HEK293 (cell line): ENCODE data around the gene BOC.

Experiments
- CTCF ChIA-PET: fragments of 350-600 bp; formaldehyde crosslinking; extraction: SDS; loops from one replicate; lab custom pipeline; 2021; ENCODE audit warnings: antibody characterized with exemption; lab: Yijun Ruan, JAX
- POLR2A ChIA-PET: fragments of 300-600 bp; formaldehyde crosslinking; extraction: SDS; loops from one replicate; lab custom pipeline; 2020; ENCODE audit warnings: antibody characterized with exemption, inconsistent platforms; lab: Yijun Ruan, JAX
- H3K27ac ChIP-seq: fragments of 200-500 bp; sonication (Bioruptor generic); 2 replicates; pipeline ENCODE4 v1.5.1; 2014; ENCODE audit warnings: low read depth, low read length, control low read depth, inconsistent platforms; ENCODE audit errors: extremely low read depth
- H3K36me3 ChIP-seq, 2 experiments: fragments of 200-500 bp in 1 of 2; sonication (Bioruptor generic) in 1 of 2; 1 replicate in 1 of 2; 2 replicates in 1 of 2; pipeline ENCODE4 v1.5.1; 2014 to 2017; ENCODE audit warnings: inconsistent platforms in 2 of 2, low read length in 2 of 2; ENCODE audit not compliant: control insufficient read depth in 2 of 2, insufficient read depth in 1 of 2
- H3K4me1 ChIP-seq: fragments of 200-500 bp; sonication (Bioruptor generic); 2 replicates; pipeline ENCODE4 v1.5.1; 2014; ENCODE audit warnings: mild to moderate bottlenecking, low read length, inconsistent platforms; ENCODE audit not compliant: control insufficient read depth, insufficient read depth
- H3K4me3 ChIP-seq: 2 replicates; pipeline ENCODE4 v1.5.1; 2011; ENCODE audit warnings: low read depth, mild to moderate bottlenecking, control low read depth, low read length, moderate library complexity
- H3K9me3 ChIP-seq: fragments of 200-500 bp; sonication (Bioruptor generic); 2 replicates; pipeline ENCODE4 v1.5.1; 2014; ENCODE audit warnings: low read depth, low read length, inconsistent platforms; ENCODE audit not compliant: control insufficient read depth, insufficient read depth
- HOXD13 ChIP-seq: sonication (generic); formaldehyde crosslinking; IDR thresholded peaks from 2 replicates; pipeline ENCODE4 v1.8.0; 2022; ENCODE audit warnings: missing genetic modification reagents, borderline replicate concordance
- KLF1 ChIP-seq: fragments of 450-650 bp; formaldehyde crosslinking; IDR thresholded peaks from 2 replicates; pipeline ENCODE4 v1.5.1; 2016; ENCODE audit warnings: missing biosample characterization, missing genetic modification characterization
- KLF16 ChIP-seq: fragments of 450-650 bp; formaldehyde crosslinking; IDR thresholded peaks from 2 replicates; pipeline ENCODE4 v1.5.1; 2017; ENCODE audit warnings: missing biosample characterization, missing genetic modification characterization
- KLF7 ChIP-seq: fragments of 450-650 bp; formaldehyde crosslinking; IDR thresholded peaks from 2 replicates; pipeline ENCODE4 v1.5.1; 2016; ENCODE audit warnings: missing biosample characterization, missing genetic modification characterization, borderline replicate concordance
- MZF1 ChIP-seq: fragments of 450-650 bp; formaldehyde crosslinking; IDR thresholded peaks from 2 replicates; pipeline ENCODE4 v1.5.1; 2017; ENCODE audit warnings: missing biosample characterization, missing genetic modification characterization, borderline replicate concordance
- SCRT2 ChIP-seq: fragments of 450-650 bp; formaldehyde crosslinking; IDR thresholded peaks from 2 replicates; pipeline ENCODE4 v1.5.1; 2016; ENCODE audit warnings: missing biosample characterization, missing genetic modification characterization
- TCF7L2 ChIP-seq: IDR thresholded peaks from 2 replicates; pipeline ENCODE4 v1.6.1; 2011; ENCODE audit warnings: low read depth, mild to moderate bottlenecking, inconsistent platforms, low read length, moderate library complexity, borderline replicate concordance
- ZBTB1 ChIP-seq: fragments of 450-650 bp; formaldehyde crosslinking; IDR thresholded peaks from 2 replicates; pipeline ENCODE4 v1.5.1; 2016; ENCODE audit warnings: missing biosample characterization, missing genetic modification characterization
- ZBTB21 ChIP-seq: fragments of 450-650 bp; formaldehyde crosslinking; IDR thresholded peaks from 2 replicates; pipeline ENCODE4 v1.5.1; 2017; ENCODE audit warnings: missing biosample characterization, missing genetic modification characterization
- ZBTB8A ChIP-seq: fragments of 450-650 bp; formaldehyde crosslinking; IDR thresholded peaks from 2 replicates; pipeline ENCODE4 v1.5.1; 2016; ENCODE audit warnings: missing biosample characterization, missing genetic modification characterization
- ZFP3 ChIP-seq: fragments of 450-650 bp; formaldehyde crosslinking; IDR thresholded peaks from 2 replicates; pipeline ENCODE4 v1.5.1; 2016; ENCODE audit warnings: low read depth, missing biosample characterization, missing genetic modification characterization
- ZNF121 ChIP-seq: fragments of 450-650 bp; formaldehyde crosslinking; IDR thresholded peaks from 2 replicates; pipeline ENCODE4 v1.5.1; 2016; ENCODE audit warnings: missing biosample characterization, missing genetic modification characterization
- ZNF157 ChIP-seq: fragments of 450-650 bp; formaldehyde crosslinking; IDR thresholded peaks from 2 replicates; pipeline ENCODE4 v1.5.1; 2016; ENCODE audit warnings: missing biosample characterization, missing genetic modification characterization
- ZNF274 ChIP-seq, 2 experiments: fragments of 200-500 bp in 1 of 2; fragments of 450-650 bp in 1 of 2; sonication (Bioruptor generic) in 1 of 2; formaldehyde crosslinking in 1 of 2; IDR thresholded peaks; 2 replicates each; pipeline versions ENCODE4 v1.5.1 to v1.6.1; 2014 to 2016; ENCODE audit warnings: borderline replicate concordance in 1 of 2, inconsistent platforms in 1 of 2, low read length in 1 of 2, missing biosample characterization in 1 of 2, missing genetic modification characterization in 1 of 2
- ZNF292 ChIP-seq: fragments of 450-650 bp; formaldehyde crosslinking; IDR thresholded peaks from 2 replicates; pipeline ENCODE4 v1.5.1; 2016; ENCODE audit warnings: low read depth, missing biosample characterization, missing genetic modification characterization, borderline replicate concordance
- ZNF350 ChIP-seq: fragments of 450-650 bp; formaldehyde crosslinking; IDR thresholded peaks from 2 replicates; pipeline ENCODE4 v1.5.0; 2017; ENCODE audit warnings: missing biosample characterization, mild to moderate bottlenecking, missing genetic modification characterization
- ZNF37A ChIP-seq: fragments of 450-650 bp; IDR thresholded peaks from 2 replicates; pipeline ENCODE4 v1.5.1; 2018; ENCODE audit warnings: missing biosample characterization, missing genetic modification characterization
- ZNF394 ChIP-seq: fragments of 450-650 bp; formaldehyde crosslinking; IDR thresholded peaks from 2 replicates; pipeline ENCODE4 v1.5.1; 2016; ENCODE audit warnings: missing biosample characterization, missing genetic modification characterization, mild to moderate bottlenecking, moderate library complexity, borderline replicate concordance
- ZNF473 ChIP-seq: fragments of 450-650 bp; formaldehyde crosslinking; IDR thresholded peaks from 2 replicates; pipeline ENCODE4 v1.5.1; 2017; ENCODE audit warnings: missing biosample characterization, missing genetic modification characterization
- ZNF555 ChIP-seq: fragments of 450-650 bp; formaldehyde crosslinking; conservative IDR thresholded peaks from 2 replicates; pipeline ENCODE4 v1.5.1; 2017; ENCODE audit warnings: missing biosample characterization, mild to moderate bottlenecking, missing genetic modification characterization, inconsistent platforms
- ZNF707 ChIP-seq: fragments of 450-650 bp; formaldehyde crosslinking; IDR thresholded peaks from 2 replicates; pipeline ENCODE4 v1.5.1; 2016; ENCODE audit warnings: missing biosample characterization, missing genetic modification characterization
- ZNF792 ChIP-seq: fragments of 450-650 bp; formaldehyde crosslinking; IDR thresholded peaks from 2 replicates; pipeline ENCODE4 v1.5.1; 2016; ENCODE audit warnings: missing biosample characterization, missing genetic modification characterization
- ZSCAN30 ChIP-seq: fragments of 450-650 bp; IDR thresholded peaks from 2 replicates; pipeline ENCODE4 v1.5.1; 2018; ENCODE audit warnings: missing biosample characterization, mild to moderate bottlenecking, missing genetic modification characterization, moderate library complexity
- TF ChIP-seq, protein P1 (sequence below): fragments of 450-650 bp; formaldehyde crosslinking; IDR thresholded peaks from 2 replicates; pipeline ENCODE4 v1.5.1; 2016; ENCODE audit warnings: missing biosample characterization, missing genetic modification characterization, borderline replicate concordance
- TF ChIP-seq, protein P2 (sequence below): fragments of 450-650 bp; formaldehyde crosslinking; IDR thresholded peaks from 2 replicates; pipeline ENCODE4 v1.5.1; 2016; ENCODE audit warnings: missing biosample characterization, missing genetic modification characterization
- TF ChIP-seq, protein P3 (sequence below): fragments of 450-650 bp; formaldehyde crosslinking; IDR thresholded peaks from 2 replicates; pipeline ENCODE4 v1.5.1; 2017; ENCODE audit warnings: missing biosample characterization, missing genetic modification characterization

Gene BOC

DNA sequence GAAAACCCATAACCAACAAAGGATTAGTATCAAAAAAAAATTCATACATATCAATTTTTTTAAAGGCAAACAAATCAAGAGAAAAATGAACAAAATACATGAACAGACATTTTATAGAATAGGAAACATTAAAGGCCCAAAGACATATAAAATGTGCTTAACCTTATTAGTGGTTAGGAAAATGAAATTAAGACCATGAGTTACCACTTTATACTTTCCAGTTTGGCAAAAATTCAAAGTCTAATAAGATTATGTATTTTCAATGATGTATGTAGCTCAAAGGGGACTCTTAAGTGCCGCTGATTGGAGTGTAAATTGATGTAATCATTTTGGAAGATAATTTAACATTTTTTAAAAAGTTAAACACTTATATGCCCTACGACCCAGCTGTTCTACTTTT, 89.2 kb downstream of the BOC start:
- CTCF ChIA-PET = no interaction called here
- H3K9me3 ChIP-seq = no peaks in the 10 kb centered on the region
- TF ChIP-seq ZNF37A (tag by site-specific recombination) (no peak), ZBTB1 (no peak), ZNF292 (tag by site-specific recombination) (no peak), ZNF350 (tag by site-specific recombination) (no peak), ZNF473 (no peak), ZNF121 (tag by site-specific recombination) (no peak), MZF1 (tag by site-specific recombination) (no peak), ZNF555 (no peak), KLF1 (tag by site-specific recombination) (no peak)
- TF ChIP-seq, all 188 proteins: peak for 0
- peaks cover 0 to 15% of the 10 kb centered on the region in 2 experiments; a peak in 1 of 3 replicates for H3K36me3 ChIP-seq
- no peaks in the 10 kb centered on the region for H3K4me1 ChIP-seq
- H3K4me3 ChIP-seq = no peak overlapping the region
- H3K27ac ChIP-seq = no peak overlapping the region
- POLR2A ChIA-PET = no interaction called here

DNA sequence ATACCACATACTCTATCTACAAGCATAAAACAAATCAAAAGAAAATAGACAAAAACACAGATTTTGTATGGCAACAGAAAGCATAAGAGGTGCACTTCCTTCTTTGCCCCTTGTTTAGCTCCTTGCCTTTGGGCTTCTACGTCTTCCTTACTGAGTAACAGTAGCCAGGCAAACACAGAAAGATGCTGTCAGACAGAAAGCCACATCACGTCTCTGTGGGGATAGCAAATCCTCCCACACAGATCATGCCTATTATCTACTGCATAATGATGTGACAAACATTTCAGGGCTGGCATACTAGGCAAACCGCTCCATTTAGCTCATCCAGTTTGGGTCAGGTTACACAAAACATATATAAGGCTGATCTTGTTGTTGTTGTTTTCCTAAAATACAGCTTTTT, 92.7 kb downstream of the BOC start:
- H3K36me3 ChIP-seq = peaks cover 0 to 15% of the 10 kb centered on the region in 2 experiments; a peak in 1 of 3 replicates
- H3K4me3 ChIP-seq = no peak overlapping the region
- TF ChIP-seq KLF7 (no peak), ZBTB1 (no peak), ZNF274 (IDR thresholded peaks at IDR 0.05; ENCODE audit: low read length) (no peak), ZNF274 (tag by site-specific recombination; IDR thresholded peaks at IDR 0.05; ENCODE audit: borderline replicate concordance) (no peak), HOXD13 (CRISPR knock-in tag) (no peak), ZNF157 (tag by site-specific recombination) (no peak), ZBTB8A (no peak), ZSCAN30 (tag by site-specific recombination) (no peak), ZNF707 (tag by site-specific recombination) (no peak), TCF7L2 (no peak), KLF16 (tag by site-specific recombination) (no peak), ZNF394 (tag by site-specific recombination) (no peak), SCRT2 (no peak), ZNF792 (tag by site-specific recombination) (no peak), ZFP3 (tag by site-specific recombination) (no peak), ZBTB21 (no peak)
- TF ChIP-seq, protein P1, sequence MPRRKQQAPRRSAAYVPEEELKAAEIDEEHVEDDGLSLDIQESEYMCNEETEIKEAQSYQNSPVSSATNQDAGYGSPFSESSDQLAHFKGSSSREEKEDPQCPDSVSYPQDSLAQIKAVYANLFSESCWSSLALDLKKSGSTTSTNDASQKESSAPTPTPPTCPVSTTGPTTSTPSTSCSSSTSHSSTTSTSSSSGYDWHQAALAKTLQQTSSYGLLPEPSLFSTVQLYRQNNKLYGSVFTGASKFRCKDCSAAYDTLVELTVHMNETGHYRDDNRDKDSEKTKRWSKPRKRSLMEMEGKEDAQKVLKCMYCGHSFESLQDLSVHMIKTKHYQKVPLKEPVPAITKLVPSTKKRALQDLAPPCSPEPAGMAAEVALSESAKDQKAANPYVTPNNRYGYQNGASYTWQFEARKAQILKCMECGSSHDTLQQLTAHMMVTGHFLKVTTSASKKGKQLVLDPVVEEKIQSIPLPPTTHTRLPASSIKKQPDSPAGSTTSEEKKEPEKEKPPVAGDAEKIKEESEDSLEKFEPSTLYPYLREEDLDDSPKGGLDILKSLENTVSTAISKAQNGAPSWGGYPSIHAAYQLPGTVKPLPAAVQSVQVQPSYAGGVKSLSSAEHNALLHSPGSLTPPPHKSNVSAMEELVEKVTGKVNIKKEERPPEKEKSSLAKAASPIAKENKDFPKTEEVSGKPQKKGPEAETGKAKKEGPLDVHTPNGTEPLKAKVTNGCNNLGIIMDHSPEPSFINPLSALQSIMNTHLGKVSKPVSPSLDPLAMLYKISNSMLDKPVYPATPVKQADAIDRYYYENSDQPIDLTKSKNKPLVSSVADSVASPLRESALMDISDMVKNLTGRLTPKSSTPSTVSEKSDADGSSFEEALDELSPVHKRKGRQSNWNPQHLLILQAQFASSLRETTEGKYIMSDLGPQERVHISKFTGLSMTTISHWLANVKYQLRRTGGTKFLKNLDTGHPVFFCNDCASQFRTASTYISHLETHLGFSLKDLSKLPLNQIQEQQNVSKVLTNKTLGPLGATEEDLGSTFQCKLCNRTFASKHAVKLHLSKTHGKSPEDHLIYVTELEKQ (tag by site-specific recombination) = no peak
- TF ChIP-seq, protein P2, sequence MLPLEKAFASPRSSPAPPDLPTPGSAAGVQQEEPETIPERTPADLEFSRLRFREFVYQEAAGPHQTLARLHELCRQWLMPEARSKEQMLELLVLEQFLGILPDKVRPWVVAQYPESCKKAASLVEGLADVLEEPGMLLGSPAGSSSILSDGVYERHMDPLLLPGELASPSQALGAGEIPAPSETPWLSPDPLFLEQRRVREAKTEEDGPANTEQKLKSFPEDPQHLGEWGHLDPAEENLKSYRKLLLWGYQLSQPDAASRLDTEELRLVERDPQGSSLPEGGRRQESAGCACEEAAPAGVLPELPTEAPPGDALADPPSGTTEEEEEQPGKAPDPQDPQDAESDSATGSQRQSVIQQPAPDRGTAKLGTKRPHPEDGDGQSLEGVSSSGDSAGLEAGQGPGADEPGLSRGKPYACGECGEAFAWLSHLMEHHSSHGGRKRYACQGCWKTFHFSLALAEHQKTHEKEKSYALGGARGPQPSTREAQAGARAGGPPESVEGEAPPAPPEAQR (tag by site-specific recombination) = no peak
- TF ChIP-seq, protein P3, sequence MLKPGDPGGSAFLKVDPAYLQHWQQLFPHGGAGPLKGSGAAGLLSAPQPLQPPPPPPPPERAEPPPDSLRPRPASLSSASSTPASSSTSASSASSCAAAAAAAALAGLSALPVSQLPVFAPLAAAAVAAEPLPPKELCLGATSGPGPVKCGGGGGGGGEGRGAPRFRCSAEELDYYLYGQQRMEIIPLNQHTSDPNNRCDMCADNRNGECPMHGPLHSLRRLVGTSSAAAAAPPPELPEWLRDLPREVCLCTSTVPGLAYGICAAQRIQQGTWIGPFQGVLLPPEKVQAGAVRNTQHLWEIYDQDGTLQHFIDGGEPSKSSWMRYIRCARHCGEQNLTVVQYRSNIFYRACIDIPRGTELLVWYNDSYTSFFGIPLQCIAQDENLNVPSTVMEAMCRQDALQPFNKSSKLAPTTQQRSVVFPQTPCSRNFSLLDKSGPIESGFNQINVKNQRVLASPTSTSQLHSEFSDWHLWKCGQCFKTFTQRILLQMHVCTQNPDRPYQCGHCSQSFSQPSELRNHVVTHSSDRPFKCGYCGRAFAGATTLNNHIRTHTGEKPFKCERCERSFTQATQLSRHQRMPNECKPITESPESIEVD (tag by site-specific recombination) = no peak
- H3K9me3 ChIP-seq = no peaks in the 10 kb centered on the region
- no peak overlapping the region for H3K27ac ChIP-seq
- ChIA-PET CTCF (interaction anchor here (0.7 kb wide), 1 partner anchor 232 kb away, joined by 4 read pairs; no protein-coding TSS in a partner anchor), POLR2A (no interaction called here)
- H3K4me1 ChIP-seq = no peaks in the 10 kb centered on the region
